DMS153 treated with DMSO at 0.1 percent for 48 hours (cell line): ENCODE data around the gene ERC1.
"Not testable (repeated sequence)": the region's sequence is repeated elsewhere in the genome, so short reads cannot be mapped to it uniquely, and the experiment has no call there.

ENCODE experiments used
- DNase-seq: peaks from one replicate; lab custom pipeline; 2025; ENCODE audit not compliant: unreplicated experiment; lab: John Stamatoyannopoulos, UW

ERC1 gene

GRCh38 chr12:1184402-1184801, 193.4 kb downstream of the ERC1 start:
- no peak for DNase-seq

- DNase-seq = no peak
Observed at GRCh38 chr12:1185460-1186182, 194.6 kb downstream of the ERC1 start.

GRCh38 chr12:1186298-1186697, 195.3 kb downstream of the ERC1 start:
- no peak for DNase-seq

GRCh38 chr12:1188016-1188415, 197.0 kb downstream of the ERC1 start:
- DNase-seq = no peak

GRCh38 chr12:1189163-1189562, 198.1 kb downstream of the ERC1 start:
- DNase-seq = no peak

GRCh38 chr12:1195513-1195912, 204.5 kb downstream of the ERC1 start:
- no peak for DNase-seq

GRCh38 chr12:1197264-1198018, 206.4 kb downstream of the ERC1 start:
- DNase-seq = no peak

GRCh38 chr12:1198854-1199253, 207.8 kb downstream of the ERC1 start:
- not testable (repeated sequence) for DNase-seq

- DNase-seq = no peak
Observed at GRCh38 chr12:1199700-1200099, 208.7 kb downstream of the ERC1 start.

- DNase-seq = no peak
Observed at GRCh38 chr12:1201030-1201429, 210.0 kb downstream of the ERC1 start.

GRCh38 chr12:1201886-1202285, 210.9 kb downstream of the ERC1 start:
- no peak for DNase-seq

GRCh38 chr12:1203735-1204019, 212.7 kb downstream of the ERC1 start:
- no peak for DNase-seq

GRCh38 chr12:1204581-1205121, 213.6 kb downstream of the ERC1 start:
- no peak for DNase-seq

GRCh38 chr12:1205512-1206060, 214.6 kb downstream of the ERC1 start:
- no peak for DNase-seq

GRCh38 chr12:1206118-1206734, 215.2 kb downstream of the ERC1 start:
- no peak for DNase-seq

- no peak for DNase-seq
Observed at GRCh38 chr12:1207276-1207675, 216.3 kb downstream of the ERC1 start.

GRCh38 chr12:1208719-1209118, 217.7 kb downstream of the ERC1 start:
- DNase-seq = not testable (repeated sequence)

GRCh38 chr12:1212526-1212925, 221.5 kb downstream of the ERC1 start:
- no peak for DNase-seq

GRCh38 chr12:1213205-1213604, 222.2 kb downstream of the ERC1 start:
- DNase-seq = no peak

- DNase-seq = no peak
Observed at GRCh38 chr12:1213618-1214205, 222.7 kb downstream of the ERC1 start.

- no peak for DNase-seq
Observed at GRCh38 chr12:1216560-1216959, 225.5 kb downstream of the ERC1 start.
